Mesothelial cell of epicardium (in vitro differentiated cells): ENCODE results near the gene GRIK1. TPM values are rescaled to one million over a fixed set of nuclear protein-coding genes. Genes with fewer than 3 reads are reported as not detected.

Experiments
- DNase-seq, 2 experiments: peaks; one replicate each; pipeline ENCODE4 v3.0.0; 2021; ENCODE audit warnings: low spot score in 2 of 2; ENCODE audit not compliant: unreplicated experiment in 2 of 2
- H3K27ac Mint-ChIP-seq: 2 replicates; pipeline ENCODE4 v1.8.0; 2021; ENCODE audit warnings: mixed read lengths
- H3K27me3 Mint-ChIP-seq: 2 replicates; pipeline ENCODE4 v1.8.0; 2021; ENCODE audit warnings: low read depth, mixed read lengths
- H3K36me3 Mint-ChIP-seq: 2 replicates; pipeline ENCODE4 v1.8.0; 2021; ENCODE audit warnings: mixed read lengths
- H3K4me1 Mint-ChIP-seq: 2 replicates; pipeline ENCODE4 v1.8.0; 2021; ENCODE audit warnings: mixed read lengths
- H3K4me3 Mint-ChIP-seq: 2 replicates; pipeline ENCODE4 v1.8.0; 2021; ENCODE audit warnings: mild to moderate bottlenecking, moderate library complexity, mixed read lengths
- H3K9me3 Mint-ChIP-seq: 2 replicates; pipeline ENCODE4 v1.8.0; 2021; ENCODE audit warnings: mixed read lengths
- CTCF ChIP-seq: fragments of 200-600 bp; sonication (generic); IDR thresholded peaks from one replicate; pipeline ENCODE4 v1.5.0; 2021; ENCODE audit warnings: antibody characterized with exemption; ENCODE audit not compliant: unreplicated experiment
- total RNA-seq: library from RNA; stranded (reverse); gene quantifications from 3 replicates; pipeline ENCODE4 v1.2.1, GENCODE V29; 2021

Gene GRIK1
- total RNA-seq, 1 donor from 2014 or later, result 5.9 TPM

- Mint-ChIP-seq H3K27me3 (no peaks in the 10 kb centered on the region), H3K4me3 (no peak overlapping the region), H3K27ac (no peak overlapping the region), H3K9me3 (no peaks in the 10 kb centered on the region), H3K4me1 (peaks cover 15% of the 10 kb centered on the region), H3K36me3 (no peaks in the 10 kb centered on the region)
- no peak for DNase-seq
- TF ChIP-seq CTCF, result no peak
Observed at GRCh38 chr21:29771491-29772066, 168.2 kb downstream of the GRIK1 start.

GRCh38 chr21:29763674-29764073 lies 176.1 kb downstream of the GRIK1 start:
- peaks cover 2% of the 10 kb centered on the region for H3K27me3 Mint-ChIP-seq
- no peaks in the 10 kb centered on the region for H3K9me3 Mint-ChIP-seq
- no peak for TF ChIP-seq CTCF
- H3K4me3 Mint-ChIP-seq, result no peak overlapping the region
- no peak for DNase-seq
- H3K36me3 Mint-ChIP-seq, result no peaks in the 10 kb centered on the region
- H3K4me1 Mint-ChIP-seq, result peaks cover 3% of the 10 kb centered on the region
- no peak overlapping the region for H3K27ac Mint-ChIP-seq

GRCh38 chr21:29762570-29763082 lies 177.2 kb downstream of the GRIK1 start:
- Mint-ChIP-seq H3K27me3 (peaks cover 2% of the 10 kb centered on the region), H3K36me3 (no peaks in the 10 kb centered on the region), H3K4me3 (no peak overlapping the region), H3K4me1 (peaks cover 3% of the 10 kb centered on the region), H3K27ac (no peak overlapping the region), H3K9me3 (no peaks in the 10 kb centered on the region)
- DNase-seq, result no peak
- no peak for TF ChIP-seq CTCF

GRCh38 chr21:29753216-29753615 lies 186.6 kb downstream of the GRIK1 start:
- no peaks in the 10 kb centered on the region for H3K36me3 Mint-ChIP-seq
- no peak for DNase-seq
- H3K4me1 Mint-ChIP-seq, result peaks cover 5% of the 10 kb centered on the region
- H3K27me3 Mint-ChIP-seq, result peaks cover 2% of the 10 kb centered on the region
- TF ChIP-seq CTCF, result no peak
- H3K9me3 Mint-ChIP-seq, result no peaks in the 10 kb centered on the region
- H3K27ac Mint-ChIP-seq, result no peak overlapping the region
- H3K4me3 Mint-ChIP-seq, result no peak overlapping the region

- Mint-ChIP-seq H3K27ac (no peak overlapping the region), H3K36me3 (no peaks in the 10 kb centered on the region), H3K9me3 (no peaks in the 10 kb centered on the region), H3K27me3 (peaks cover 2% of the 10 kb centered on the region), H3K4me1 (peaks cover 5% of the 10 kb centered on the region), H3K4me3 (no peak overlapping the region)
- TF ChIP-seq CTCF, result no peak
- no peak for DNase-seq
Observed at GRCh38 chr21:29751473-29752185, 188.2 kb downstream of the GRIK1 start.
